Mucosa of rectum (tissue), 2 donors: Measurements from ENCODE around the gene DZANK1.
A peak's percentile ranks its signal among the peaks of the same experiment; 100 is the strongest.

Experiments
- H3K27ac ChIP-seq, 2 donors: one replicate each; pipeline ENCODE4 v1.7.0; 2013; ENCODE audit warnings: inconsistent platforms in 2 of 2, low read depth in 2 of 2, low read length in 2 of 2
- H3K27me3 ChIP-seq, 2 donors: one replicate each; pipeline ENCODE4 v1.7.0; 2013; ENCODE audit warnings: low read length in 2 of 2; ENCODE audit not compliant: control insufficient read depth in 2 of 2, insufficient read depth in 2 of 2
- H3K36me3 ChIP-seq, 2 donors: one replicate each; pipeline ENCODE4 v1.7.0; 2013; ENCODE audit warnings: low read length in 2 of 2; ENCODE audit not compliant: control insufficient read depth in 2 of 2, insufficient read depth in 2 of 2
- H3K4me1 ChIP-seq, 2 donors: one replicate each; pipeline ENCODE4 v1.7.0; 2013; ENCODE audit warnings: low read length in 2 of 2, mild to moderate bottlenecking in 1 of 2; ENCODE audit not compliant: control insufficient read depth in 2 of 2, insufficient read depth in 2 of 2
- H3K4me3 ChIP-seq, 2 donors: one replicate each; pipeline ENCODE4 v1.7.0; 2013; ENCODE audit warnings: low read length in 2 of 2
- H3K9ac ChIP-seq, 2 donors: one replicate each; pipeline ENCODE4 v1.7.0; 2013; ENCODE audit warnings: low read length in 2 of 2, low read depth in 1 of 2, mild to moderate bottlenecking in 1 of 2
- H3K9me3 ChIP-seq, 2 donors: one replicate each; pipeline ENCODE4 v1.7.0; 2013; ENCODE audit warnings: low read length in 2 of 2; ENCODE audit not compliant: control insufficient read depth in 2 of 2
- donor health status: healthy.
- donor health status: Normal muscosa, but diverticular disease.

Gene DZANK1

DNA sequence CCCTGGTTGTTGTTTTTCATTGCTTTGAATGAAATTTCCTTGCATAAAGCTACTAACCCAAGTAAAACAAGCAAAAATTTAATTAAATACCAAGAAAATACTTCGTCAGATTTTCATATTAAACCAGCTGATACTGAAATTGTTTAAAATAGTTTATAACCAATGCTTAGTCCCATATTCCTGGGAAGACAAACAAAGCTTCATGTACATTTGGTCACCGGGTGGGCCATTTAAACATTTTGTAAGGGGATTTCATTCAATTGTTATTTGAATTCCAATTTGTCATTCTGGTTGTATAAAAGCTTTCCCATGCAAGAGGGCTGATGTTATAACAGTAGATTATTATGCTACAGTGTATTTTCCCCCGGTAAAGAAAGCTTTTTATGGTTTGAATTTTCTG is 30.8 kb upstream of the DZANK1 start:
- no peak overlapping the region for H3K27ac ChIP-seq

DNA sequence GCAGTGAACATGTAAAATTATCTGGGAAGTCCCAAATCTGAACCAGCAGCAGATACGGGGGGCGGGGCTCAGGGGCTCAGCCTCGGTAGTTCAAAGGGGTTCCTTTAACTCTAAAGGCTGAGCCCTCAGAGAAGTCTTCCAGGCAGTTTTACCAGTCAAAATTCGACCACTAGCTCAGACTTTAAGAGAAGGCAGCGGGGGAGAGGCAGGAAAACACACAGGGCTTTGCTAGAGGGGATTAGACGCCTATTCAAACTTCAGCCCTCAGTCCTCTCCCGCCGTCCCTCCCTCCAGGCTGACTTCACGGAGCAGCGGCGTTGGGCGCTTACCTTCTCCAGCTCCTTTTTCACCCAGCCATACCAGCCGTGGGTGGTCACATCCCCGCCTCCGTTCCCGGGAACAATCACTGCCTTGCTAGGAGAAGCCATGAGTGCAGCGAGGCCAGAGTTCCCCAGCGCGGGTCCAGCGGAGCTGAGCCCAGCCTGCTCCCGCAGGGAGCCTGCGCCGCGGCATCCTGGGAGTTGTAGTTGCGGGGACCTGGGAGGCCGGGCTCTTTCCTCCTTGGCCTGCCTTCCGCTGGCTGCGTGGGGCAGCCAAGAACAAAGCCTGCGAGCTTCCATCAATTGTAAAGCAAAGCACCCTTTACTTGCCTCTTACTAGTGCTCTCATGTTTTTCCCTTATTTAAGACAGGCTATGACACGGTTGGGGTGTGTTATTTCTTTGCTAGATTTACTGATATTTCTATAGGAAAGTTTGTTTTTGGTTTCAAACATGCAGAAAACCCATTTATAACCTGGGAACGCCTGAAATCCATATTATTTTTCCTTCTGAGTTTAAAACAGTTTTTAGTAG is 30.1 kb upstream of the DZANK1 start, which contains the start of gene RBBP9:
RBBP9 (minus strand) TSS at position 486 of the 853 bp plus-strand sequence; CDS start at position 428, 58 bp downstream.
- peak within 1 kb of the TSS; percentile 70 to 93 for H3K9ac ChIP-seq

More for the DNA sequence above, 30.8 kb upstream of the DZANK1 start:
- Histone ChIP-seq H3K36me3 (no peaks in the 10 kb centered on the region), H3K4me3 (peak overlapping the region in 1 of 2 donors; percentile 93), H3K4me1 (peaks cover 7 to 10% of the 10 kb centered on the region in 2 donors), H3K9ac (no peak overlapping the region), H3K27me3 (no peaks in the 10 kb centered on the region), H3K9me3 (no peaks in the 10 kb centered on the region)

DNA sequence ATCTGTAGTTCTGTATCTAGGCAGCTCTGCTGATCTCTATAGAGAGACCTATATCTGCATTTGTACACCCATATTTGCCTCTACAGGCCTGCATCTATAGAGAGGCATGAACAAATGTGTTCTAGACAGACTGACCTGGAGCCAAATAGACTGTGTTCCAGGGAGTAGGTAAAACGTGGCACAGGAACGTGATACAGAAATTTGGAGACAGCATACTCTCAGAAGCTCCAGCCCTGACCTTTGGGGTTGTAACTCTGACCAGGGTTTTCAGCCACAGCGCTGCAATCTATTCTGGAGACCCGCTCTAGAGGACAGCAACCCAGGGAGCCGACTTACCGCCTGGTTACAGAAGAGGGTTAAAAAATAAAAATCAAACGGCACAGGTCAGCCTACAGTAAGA is 29.2 kb upstream of the DZANK1 start:
- peaks cover 2 to 3% of the 10 kb centered on the region in 2 donors for H3K36me3 ChIP-seq
- no peak overlapping the region for H3K27ac ChIP-seq
- H3K4me1 ChIP-seq, result peaks cover 7 to 10% of the 10 kb centered on the region in 2 donors
- no peaks in the 10 kb centered on the region for H3K9me3 ChIP-seq
- no peaks in the 10 kb centered on the region for H3K27me3 ChIP-seq
- peak overlapping the region in 1 of 2 donors; percentile 93 for H3K9ac ChIP-seq
- H3K4me3 ChIP-seq, result peak overlapping the region in 1 of 2 donors; percentile 93

More for the DNA sequence above, 30.1 kb upstream of the DZANK1 start, which contains the start of gene RBBP9:
- Histone ChIP-seq H3K4me1 (peaks cover 7 to 10% of the 10 kb centered on the region in 2 donors), H3K27me3 (no peaks in the 10 kb centered on the region), H3K36me3 (peaks cover 0 to 3% of the 10 kb centered on the region in 2 donors), H3K27ac (peak within 1 kb of the TSS in 1 of 2 donors; percentile 39), H3K4me3 (peak within 1 kb of the TSS; percentile 92 to 93), H3K9me3 (no peaks in the 10 kb centered on the region)

DNA sequence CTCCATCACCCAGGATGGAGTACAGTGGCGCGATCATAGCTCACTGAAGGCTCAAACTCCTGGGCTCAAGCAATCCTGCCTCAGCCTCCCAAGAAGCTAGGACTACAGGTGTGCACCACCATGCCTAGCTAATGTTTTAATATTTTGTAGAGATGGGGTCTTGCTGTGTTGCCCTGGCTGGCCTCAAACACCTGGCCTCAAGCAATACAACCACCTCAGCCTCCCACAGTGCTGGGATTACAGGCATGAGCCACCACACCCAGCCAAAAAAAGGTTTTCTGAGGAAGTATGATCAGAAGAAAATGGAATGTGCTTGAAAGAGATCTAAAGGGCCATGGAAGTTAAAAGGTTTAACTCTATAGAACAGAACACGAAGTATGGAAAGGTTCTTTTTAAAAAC is 21.5 kb upstream of the DZANK1 start:
- no peak overlapping the region for H3K27ac ChIP-seq
- peaks cover 21 to 35% of the 10 kb centered on the region in 2 donors for H3K36me3 ChIP-seq
- no peaks in the 10 kb centered on the region for H3K9me3 ChIP-seq
- H3K9ac ChIP-seq, result no peak overlapping the region
- no peaks in the 10 kb centered on the region for H3K4me1 ChIP-seq
- H3K4me3 ChIP-seq, result no peak overlapping the region
- H3K27me3 ChIP-seq, result no peaks in the 10 kb centered on the region

DNA sequence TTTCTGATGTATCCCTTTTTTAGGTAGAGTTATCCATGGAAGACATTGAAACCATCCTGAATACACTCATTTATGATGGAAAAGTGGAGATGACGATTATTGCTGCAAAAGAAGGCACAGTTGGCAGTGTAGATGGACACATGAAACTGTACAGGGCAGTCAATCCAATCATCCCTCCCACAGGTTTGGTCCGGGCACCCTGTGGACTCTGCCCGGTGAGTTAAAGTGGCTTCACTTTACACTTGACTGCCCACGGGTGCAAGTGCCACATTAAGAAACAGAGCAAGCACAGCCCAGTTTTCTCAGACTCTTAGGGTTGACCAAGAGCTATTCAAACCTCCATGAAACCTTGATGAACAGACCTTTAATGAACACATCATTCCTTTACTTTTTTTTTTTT is 14.8 kb upstream of the DZANK1 start:
- H3K4me1 ChIP-seq, result no peaks in the 10 kb centered on the region
- H3K9me3 ChIP-seq, result no peaks in the 10 kb centered on the region
- H3K36me3 ChIP-seq, result peaks cover 30 to 46% of the 10 kb centered on the region in 2 donors
- H3K4me3 ChIP-seq, result no peak overlapping the region
- no peaks in the 10 kb centered on the region for H3K27me3 ChIP-seq
- H3K9ac ChIP-seq, result no peak overlapping the region
- H3K27ac ChIP-seq, result no peak overlapping the region

DNA sequence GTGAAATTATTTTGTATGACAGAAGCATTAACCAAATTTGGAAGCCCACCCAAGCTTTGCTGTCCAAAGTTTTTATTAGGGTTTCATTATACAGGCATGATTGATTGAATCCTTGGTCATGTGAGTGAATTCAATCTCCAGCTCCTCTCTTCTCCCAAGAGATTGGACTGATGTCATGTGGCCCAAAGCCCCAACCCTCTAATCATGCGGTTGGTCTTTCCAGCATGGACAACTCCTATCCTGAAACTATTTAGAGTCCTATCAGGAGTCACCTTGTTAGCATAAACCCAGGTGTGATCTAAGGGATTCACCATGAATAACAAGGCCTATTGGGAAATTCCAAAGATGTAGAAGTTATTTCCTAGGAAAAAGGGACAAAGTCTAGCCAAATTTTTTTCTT is 11.0 kb upstream of the DZANK1 start:
- Histone ChIP-seq H3K36me3 (peaks cover 33 to 51% of the 10 kb centered on the region in 2 donors), H3K27ac (no peak overlapping the region), H3K4me3 (no peak overlapping the region), H3K9ac (no peak overlapping the region), H3K9me3 (no peaks in the 10 kb centered on the region), H3K27me3 (no peaks in the 10 kb centered on the region), H3K4me1 (no peaks in the 10 kb centered on the region)

DNA sequence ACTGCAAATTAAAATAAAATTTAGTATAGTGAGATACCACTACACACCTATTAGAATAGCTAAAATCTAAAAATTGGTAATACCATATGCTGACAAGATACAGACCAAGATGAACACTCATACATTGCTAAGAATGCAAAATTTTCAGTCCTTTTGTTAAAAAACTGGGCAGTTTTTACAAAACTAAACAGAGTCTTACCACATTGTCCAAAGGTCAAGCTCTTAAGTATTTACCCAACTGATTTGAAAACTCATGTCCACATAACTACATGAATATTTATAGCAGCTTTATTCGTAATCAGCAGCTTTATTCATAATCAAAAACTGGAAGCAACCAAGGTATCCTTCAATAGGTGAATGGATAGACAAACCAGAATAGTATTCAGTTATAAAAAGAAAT is 10.4 kb upstream of the DZANK1 start:
- Histone ChIP-seq H3K36me3 (peaks cover 27 to 45% of the 10 kb centered on the region in 2 donors), H3K4me1 (no peaks in the 10 kb centered on the region), H3K4me3 (no peak overlapping the region), H3K9ac (no peak overlapping the region), H3K27me3 (no peaks in the 10 kb centered on the region), H3K27ac (no peak overlapping the region), H3K9me3 (no peaks in the 10 kb centered on the region)

DNA sequence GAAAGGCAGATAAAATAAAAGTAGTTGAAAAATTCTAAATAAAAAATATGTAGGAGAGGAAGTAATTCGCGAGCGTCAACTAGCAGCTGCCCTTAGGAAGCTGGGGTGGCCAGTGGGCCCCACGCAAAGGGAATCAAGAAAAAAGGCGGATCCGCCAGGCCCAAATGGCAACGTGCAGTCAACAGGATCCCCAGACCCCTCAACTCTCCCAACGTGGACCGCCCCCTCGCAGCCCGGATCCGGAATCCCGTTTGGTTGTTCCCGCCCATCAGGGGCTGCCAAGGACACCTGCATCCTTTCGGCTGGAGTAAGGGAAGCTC is 296 bp downstream of the DZANK1 start:
- Histone ChIP-seq H3K9me3 (no peaks in the 10 kb centered on the region), H3K4me3 (peak overlapping the region; percentile 80 to 95), H3K36me3 (peaks cover 7 to 16% of the 10 kb centered on the region in 2 donors), H3K4me1 (peaks cover 9 to 10% of the 10 kb centered on the region in 2 donors), H3K27me3 (no peaks in the 10 kb centered on the region), H3K27ac (peak overlapping the region in 1 of 2 donors; percentile 79), H3K9ac (peak overlapping the region; percentile 48 to 57)

DNA sequence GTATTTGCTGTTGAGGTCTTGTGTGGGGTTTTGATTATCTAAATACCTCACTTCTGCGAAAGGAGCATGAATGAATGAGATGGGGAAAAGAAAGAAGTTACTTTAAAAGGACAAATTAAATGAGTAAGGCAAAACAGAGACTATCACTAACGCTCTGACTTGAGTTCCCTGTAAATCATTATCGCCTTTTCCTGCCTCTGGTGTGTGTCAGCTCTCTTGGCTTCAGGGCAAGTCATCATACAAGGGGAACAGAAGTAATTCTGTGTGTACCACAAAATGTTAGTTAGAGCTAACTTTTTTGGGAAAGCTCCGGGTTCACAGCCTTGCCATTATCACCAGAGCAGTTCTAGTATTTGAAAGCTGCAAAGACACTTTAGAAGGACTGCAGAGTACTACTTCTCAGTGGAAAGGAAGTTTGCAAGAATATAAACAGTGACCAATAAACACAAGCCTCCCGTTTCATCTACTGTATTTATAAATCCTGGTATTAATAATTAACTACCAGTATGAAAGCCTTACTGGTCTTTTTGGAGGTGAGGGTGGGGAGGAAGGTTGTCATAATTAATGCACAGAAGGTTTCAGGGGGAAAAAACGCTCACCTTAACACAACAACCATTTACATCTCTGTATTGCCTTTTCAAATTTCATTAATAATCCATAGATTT is 1.2 kb downstream of the DZANK1 start:
- Histone ChIP-seq H3K27me3 (no peaks in the 10 kb centered on the region), H3K4me3 (no peak overlapping the region), H3K36me3 (peaks cover 4 to 9% of the 10 kb centered on the region in 2 donors), H3K27ac (no peak overlapping the region), H3K9ac (no peak overlapping the region), H3K9me3 (no peaks in the 10 kb centered on the region), H3K4me1 (peaks cover 9 to 10% of the 10 kb centered on the region in 2 donors)

DNA sequence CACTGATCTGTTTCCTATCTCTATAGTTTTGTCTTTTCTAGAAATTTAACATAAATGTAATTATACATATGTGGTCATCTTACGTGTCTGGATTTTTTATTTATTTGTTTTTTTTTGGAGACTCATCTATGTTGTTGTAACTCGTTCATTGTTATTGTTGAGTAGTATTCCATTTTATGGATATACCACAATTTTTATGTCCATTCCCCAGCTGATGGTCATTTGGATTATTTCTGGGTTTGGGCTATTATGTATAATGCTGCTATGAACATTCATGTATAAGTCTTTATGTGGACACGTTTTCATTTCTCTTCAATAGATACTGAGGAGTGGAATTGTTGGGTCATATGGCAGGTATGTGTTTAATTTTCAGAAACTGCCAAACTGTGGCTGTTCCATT is 10.2 kb downstream of the DZANK1 start:
- H3K4me1 ChIP-seq, result no peaks in the 10 kb centered on the region
- no peak overlapping the region for H3K4me3 ChIP-seq
- H3K9ac ChIP-seq, result no peak overlapping the region
- no peaks in the 10 kb centered on the region for H3K27me3 ChIP-seq
- H3K27ac ChIP-seq, result no peak overlapping the region
- no peaks in the 10 kb centered on the region for H3K36me3 ChIP-seq
- H3K9me3 ChIP-seq, result no peaks in the 10 kb centered on the region
